HG03469 (cell line): ENCODE measurements around the gene CDH9.
"Not testable (repeated sequence)": the region's sequence is repeated elsewhere in the genome, so short reads cannot be mapped to it uniquely, and the experiment has no call there.

Experiments used
- ATAC-seq: cut with Tn5 transposase; IDR thresholded peaks from one replicate; pipeline ENCODE4 v1.9.1; 2021; ENCODE audit warnings: mild to moderate bottlenecking, moderate library complexity, moderate number of reproducible peaks; ENCODE audit not compliant: unreplicated experiment

Gene CDH9

GRCh38 chr5:26959290-26959689 is 79.1 kb downstream of the CDH9 start:
- ATAC-seq, result no peak

DNA sequence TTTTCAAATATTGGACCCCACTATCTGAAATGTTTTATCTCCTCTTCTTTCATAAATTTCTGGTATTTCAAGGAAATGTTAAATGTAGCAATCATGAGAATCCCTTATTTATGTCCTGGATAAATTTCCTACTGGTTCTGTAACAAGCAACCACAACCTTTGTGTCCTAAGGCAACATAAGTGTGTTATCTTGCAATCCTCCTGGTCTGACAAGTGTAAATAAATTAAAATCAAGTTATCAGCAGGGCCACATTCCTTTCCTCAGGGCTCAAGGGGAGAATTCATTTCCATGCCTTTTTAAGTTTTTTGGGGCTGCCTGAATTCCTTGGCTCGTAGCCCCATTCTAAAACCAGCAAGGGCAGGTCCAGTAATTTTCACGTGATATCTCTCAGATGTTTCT is 83.2 kb downstream of the CDH9 start:
- no peak for ATAC-seq

DNA sequence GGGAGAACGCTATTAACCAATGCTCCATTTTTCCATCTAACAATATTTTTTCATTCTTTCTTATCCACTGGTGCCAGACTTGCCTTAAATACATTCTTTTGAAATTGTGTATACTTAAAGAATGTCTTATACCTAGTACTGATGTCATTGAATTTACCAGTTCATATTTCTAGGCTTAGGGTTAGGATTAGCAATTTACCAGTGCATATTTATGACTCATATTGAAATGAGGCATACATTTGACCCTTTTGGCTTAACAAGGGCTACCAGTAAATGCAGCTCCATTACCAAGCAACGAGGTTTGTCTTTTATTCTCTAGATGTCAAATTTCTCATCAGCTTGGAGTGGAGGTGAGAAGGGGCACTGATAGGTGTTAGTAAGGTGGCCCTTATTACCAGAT is 89.5 kb downstream of the CDH9 start:
- ATAC-seq, result no peak

DNA sequence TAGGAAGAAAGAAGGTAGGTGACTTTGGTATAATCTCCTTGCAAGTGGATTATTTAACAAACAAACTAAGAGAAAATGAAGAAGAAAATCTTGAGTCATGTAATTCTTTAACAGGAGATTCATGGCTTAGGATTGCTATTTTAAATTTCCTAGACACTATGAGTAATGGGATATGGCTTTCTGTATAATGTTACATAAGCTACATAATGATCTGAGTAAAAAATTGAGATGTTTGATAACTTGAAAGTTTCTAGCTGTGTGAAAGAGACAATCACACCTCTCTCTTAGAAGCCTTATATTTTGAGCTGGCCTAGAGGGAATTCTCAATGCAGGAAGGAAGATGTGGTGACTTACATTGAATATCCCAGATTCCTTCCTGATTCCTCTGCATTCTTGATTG is 92.5 kb downstream of the CDH9 start:
- ATAC-seq, result no peak

GRCh38 chr5:26942481-26942880 is 95.9 kb downstream of the CDH9 start:
- ATAC-seq, result no peak

DNA sequence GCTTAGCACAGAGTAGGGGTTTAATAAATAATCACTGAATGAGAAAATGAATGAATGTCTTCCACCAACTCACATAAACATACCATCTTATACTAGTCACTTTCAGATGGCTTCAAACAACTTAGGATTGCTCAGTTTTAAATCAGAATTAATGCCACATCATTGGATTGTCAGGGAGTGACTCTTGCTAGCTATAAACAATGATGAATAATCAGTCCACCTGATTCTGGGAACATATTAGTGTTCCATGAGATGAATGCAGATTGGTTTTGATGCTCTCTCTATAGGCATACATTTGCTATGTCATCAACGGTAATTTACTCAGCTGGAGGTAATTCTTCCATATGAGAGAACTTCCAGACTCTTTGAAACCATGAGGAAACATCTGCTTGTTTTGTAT is 97.4 kb downstream of the CDH9 start:
- ATAC-seq, result no peak

DNA sequence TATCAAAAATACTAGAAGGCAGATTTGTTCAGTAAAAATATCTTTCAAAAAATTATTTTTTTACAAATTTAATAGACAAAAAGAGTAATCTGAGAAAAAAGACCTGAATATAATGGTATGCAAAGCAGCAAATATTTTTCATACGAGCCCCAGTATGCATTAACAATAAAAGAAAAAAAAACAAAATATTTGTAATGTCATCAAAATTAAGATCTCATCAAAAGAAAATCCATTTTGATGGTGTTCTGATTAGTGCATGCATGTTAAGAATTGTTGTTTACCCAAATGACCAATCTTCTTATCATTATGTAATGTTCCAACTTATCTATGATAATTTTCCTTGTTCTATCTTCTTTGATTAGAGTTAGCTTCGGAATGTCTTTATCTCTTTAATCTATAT is 106.1 kb downstream of the CDH9 start:
- no peak for ATAC-seq

DNA sequence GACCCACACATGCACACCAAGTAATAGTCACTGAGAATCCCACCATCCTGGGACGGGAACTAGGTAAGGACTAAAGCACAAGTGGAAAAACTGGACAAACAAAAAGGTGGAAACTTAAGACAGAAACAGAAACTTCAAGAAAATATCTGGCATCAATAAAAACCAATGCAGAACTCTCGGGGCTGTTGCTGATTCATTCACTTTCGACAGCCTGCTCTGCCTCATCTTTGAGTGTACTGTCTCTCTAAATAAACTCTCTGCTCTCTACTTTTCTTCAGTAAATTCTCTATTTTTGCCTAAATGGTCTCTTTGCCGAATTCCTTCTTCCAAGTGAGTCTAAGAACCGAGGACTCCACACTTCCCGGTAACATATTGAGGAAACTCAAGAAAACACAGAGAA is 116.9 kb downstream of the CDH9 start:
- no peak for ATAC-seq

DNA sequence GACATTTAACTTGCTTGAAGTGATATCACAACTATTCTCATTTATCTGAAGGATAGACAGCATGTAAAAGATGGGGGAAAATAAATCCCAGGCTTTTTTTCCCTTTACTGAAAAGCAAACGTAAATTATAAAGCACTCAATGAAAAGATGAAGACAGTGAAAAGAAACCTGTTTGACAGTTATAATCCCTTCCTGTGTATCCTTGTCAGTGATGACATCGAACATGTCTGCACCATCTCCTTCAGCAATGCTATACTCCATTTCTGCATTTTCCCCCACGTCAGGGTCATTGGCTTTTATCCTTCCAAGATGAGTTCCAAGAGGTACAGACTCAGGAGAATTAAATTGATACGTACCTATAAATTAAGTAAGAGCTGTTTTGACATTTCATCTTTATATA is 134.9 kb downstream of the CDH9 start:
- no peak for ATAC-seq

DNA sequence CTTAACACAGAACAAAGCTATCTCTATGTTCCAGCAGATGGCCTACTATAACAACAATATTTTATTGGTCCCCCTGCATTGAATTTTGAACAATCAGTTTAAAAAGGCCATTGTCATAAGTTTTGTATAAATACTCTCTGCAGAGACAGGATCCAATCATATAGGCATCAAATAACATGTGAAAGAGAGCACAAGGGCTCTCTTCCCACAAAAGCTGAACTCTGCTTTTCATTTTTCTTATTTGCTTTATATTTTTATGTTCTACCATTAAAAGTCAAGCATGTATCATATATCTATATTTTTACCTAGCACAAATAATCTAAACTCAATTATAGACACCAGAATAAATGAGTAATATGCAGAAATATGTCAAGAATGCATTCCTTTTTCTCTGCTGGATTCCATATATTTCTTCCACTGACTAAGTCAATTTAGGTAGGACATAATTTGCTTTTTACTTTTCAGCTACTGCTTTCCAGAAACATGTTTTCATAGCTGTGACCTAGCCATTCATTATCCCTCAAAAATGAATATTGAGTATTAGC is 143.6 kb downstream of the CDH9 start:
- no peak for ATAC-seq

- ATAC-seq, result no peak
Observed at GRCh38 chr5:26893078-26893477, 145.3 kb downstream of the CDH9 start.

- no peak for ATAC-seq
Observed at GRCh38 chr5:26889815-26890214, 148.6 kb downstream of the CDH9 start.

DNA sequence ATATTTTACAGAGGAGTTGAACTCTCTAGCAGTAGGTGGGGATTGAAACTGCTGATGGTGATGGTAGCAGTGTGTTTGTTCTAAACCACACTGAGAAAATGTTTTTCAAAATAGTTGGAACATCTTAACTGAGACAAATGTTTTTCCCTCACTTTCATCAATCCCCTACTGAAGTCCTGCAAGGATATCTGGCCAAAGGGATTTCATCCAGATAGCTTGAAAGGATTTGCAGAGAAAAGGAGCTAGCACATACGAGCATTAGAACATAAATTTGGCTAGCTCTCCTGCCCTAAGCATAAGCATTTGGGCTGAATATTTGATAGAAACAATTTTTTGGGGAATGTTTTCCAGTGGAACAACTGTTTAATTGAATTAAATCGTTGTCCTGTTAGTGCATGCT is 153.9 kb downstream of the CDH9 start:
- ATAC-seq, result no peak

DNA sequence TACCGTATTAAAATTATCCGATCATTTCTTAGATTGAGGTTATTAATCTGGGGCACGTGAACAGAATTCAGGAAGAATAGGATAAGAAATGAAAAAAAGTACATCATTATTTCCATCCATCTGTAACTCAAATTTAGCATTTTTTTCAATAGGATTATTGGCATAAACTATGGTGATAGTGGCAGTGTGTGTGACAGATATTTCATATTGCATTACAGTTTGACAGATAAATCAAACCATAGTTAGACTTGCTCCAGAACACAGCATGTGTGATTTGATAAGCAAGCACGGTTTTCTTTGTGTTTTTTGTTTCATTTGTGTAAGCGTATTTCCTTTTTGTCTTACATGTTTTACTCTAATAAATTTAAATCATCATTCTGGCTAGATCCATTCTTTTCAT is 155.0 kb downstream of the CDH9 start:
- ATAC-seq, result no peak

GRCh38 chr5:26881901-26882300 is 156.5 kb downstream of the CDH9 start:
- no peak for ATAC-seq

DNA sequence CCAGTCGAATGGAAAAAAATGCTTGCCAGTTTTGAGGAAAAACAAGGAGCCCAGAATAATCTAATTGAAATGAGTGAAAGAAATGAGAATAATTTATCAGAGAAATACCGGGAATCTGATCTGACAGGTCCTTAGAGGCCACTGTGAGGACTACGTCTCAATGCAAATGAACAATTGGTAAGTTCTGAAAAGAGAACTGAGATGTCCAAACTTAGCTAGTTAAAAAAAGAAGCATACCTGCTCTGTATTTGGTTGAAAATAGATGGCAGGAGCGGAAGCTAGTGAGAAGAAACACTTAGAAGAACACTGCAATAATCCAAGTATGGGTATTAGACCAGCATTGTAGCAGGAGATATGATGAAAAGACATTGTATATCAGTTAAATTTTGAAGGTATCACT is 161.2 kb downstream of the CDH9 start:
- ATAC-seq, result no peak

- no peak for ATAC-seq
Observed at GRCh38 chr5:26872337-26872736, 166.0 kb downstream of the CDH9 start.

- no peak for ATAC-seq
Observed at GRCh38 chr5:26869781-26870180, 168.6 kb downstream of the CDH9 start.

DNA sequence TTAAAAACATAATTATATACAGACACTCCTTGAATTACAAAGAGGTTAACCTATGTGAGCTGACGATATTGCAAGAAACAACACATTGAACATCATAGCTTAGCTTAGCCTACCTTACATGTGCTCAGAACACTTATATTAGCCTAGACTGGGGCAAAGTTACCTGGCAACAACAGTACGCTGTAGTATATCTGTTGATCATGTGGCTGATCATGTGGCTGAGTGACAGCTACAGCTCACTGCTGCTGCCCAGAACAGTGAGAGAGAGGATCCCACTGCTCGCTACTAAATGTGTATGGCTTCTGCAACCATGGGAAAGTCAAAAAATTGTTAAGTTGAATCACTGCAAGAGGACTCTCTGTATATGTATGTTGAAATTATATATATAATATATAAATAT is 169.9 kb downstream of the CDH9 start:
- no peak for ATAC-seq

DNA sequence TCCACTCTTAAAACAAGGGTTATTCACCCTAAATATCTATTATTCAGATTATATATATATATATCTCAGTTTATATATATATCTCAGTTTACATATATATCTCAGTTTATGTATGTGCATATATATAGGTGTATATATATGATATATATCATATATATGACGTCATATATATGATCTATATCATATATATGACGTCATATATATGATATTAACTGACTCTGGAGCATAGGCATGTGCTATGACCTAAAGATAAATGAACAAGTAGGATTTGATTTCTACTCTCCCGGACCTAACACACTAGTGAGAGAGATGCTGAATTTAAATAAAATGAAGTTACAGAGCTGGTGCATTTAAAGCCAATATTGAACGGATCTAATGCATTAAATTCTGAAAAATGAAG is 174.3 kb downstream of the CDH9 start:
- ATAC-seq, result no peak

DNA sequence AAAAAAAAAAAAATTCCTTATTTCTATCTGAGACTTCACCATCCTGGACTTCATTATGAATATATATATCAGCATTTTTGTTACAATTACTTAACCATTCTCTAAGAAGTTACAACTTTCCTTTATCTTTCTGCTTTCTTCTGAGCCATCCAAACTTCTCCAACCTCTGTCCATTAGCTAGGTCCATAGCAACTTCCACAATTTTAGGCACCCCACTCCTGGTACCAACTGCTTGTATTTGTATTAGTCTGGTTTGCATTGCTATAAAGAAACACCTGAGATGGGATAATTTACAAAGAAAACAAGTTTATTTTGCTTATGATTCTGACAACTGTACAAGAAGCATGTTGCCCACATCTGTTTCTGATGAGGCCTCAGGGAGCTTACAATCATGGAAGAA is 182.1 kb downstream of the CDH9 start:
- no peak for ATAC-seq

DNA sequence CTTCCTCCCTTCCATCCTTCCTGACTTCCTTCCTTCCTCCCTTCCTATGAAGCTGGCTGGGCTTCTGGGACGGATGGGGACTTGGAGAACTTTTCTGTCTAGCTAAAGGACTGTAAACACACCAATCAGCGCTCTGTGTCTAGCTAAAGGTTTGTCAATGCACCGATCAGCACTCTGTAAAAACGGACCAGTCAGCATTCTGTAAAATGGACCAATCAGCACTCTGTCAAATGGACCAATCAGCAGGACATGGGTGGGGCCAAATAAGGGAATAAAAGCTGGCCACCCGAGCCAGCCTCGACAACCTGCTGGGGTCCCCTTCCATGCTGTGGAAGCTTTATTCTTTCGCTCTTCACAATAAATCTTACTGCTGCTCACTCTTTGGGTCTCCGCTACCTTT is 185.9 kb downstream of the CDH9 start:
- ATAC-seq, result not testable (repeated sequence)

GRCh38 chr5:26847041-26847736 is 191.2 kb downstream of the CDH9 start:
- ATAC-seq, result no peak
